ENCODE results near the gene PNPLA1.

DNA sequence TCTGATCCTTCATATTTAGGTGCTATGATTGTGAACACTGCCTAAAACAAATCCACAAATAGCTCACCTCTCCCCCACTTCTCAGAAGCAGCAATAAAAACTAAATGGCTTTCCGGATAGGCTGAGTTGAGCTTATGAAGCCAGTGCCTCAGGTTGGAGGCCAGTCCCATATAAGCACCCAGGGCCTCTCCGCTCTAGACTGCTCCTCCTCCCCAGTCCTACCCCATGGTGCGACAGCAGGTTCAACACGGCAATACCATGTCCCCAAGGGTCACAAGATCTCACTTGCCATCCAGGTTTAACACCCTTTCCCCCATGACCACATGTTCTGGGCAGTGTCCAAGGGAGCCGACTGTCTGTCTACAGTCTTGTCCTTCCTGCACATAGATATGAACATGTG is 46.1 kb downstream of the PNPLA1 start:
- TF ChIP-seq, protein P1, sequence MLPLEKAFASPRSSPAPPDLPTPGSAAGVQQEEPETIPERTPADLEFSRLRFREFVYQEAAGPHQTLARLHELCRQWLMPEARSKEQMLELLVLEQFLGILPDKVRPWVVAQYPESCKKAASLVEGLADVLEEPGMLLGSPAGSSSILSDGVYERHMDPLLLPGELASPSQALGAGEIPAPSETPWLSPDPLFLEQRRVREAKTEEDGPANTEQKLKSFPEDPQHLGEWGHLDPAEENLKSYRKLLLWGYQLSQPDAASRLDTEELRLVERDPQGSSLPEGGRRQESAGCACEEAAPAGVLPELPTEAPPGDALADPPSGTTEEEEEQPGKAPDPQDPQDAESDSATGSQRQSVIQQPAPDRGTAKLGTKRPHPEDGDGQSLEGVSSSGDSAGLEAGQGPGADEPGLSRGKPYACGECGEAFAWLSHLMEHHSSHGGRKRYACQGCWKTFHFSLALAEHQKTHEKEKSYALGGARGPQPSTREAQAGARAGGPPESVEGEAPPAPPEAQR (tag by site-specific recombination; IDR thresholded peaks at IDR 0.05): no peak
- TF ChIP-seq, protein P2, sequence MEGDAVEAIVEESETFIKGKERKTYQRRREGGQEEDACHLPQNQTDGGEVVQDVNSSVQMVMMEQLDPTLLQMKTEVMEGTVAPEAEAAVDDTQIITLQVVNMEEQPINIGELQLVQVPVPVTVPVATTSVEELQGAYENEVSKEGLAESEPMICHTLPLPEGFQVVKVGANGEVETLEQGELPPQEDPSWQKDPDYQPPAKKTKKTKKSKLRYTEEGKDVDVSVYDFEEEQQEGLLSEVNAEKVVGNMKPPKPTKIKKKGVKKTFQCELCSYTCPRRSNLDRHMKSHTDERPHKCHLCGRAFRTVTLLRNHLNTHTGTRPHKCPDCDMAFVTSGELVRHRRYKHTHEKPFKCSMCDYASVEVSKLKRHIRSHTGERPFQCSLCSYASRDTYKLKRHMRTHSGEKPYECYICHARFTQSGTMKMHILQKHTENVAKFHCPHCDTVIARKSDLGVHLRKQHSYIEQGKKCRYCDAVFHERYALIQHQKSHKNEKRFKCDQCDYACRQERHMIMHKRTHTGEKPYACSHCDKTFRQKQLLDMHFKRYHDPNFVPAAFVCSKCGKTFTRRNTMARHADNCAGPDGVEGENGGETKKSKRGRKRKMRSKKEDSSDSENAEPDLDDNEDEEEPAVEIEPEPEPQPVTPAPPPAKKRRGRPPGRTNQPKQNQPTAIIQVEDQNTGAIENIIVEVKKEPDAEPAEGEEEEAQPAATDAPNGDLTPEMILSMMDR (tag by site-specific recombination; IDR thresholded peaks at IDR 0.05): no peak
- TF ChIP-seq ZNF311 (tag by site-specific recombination; IDR thresholded peaks at IDR 0.05; ENCODE audit: borderline replicate concordance) (no peak), ZFP69B (tag by site-specific recombination; IDR thresholded peaks at IDR 0.05) (no peak), KLF16 (tag by site-specific recombination; IDR thresholded peaks at IDR 0.05) (no peak), ZBTB7A (tag by site-specific recombination; IDR thresholded peaks at IDR 0.05; ENCODE audit: low read depth) (no peak), ZNF548 (tag by site-specific recombination; IDR thresholded peaks at IDR 0.05) (no peak)
- TF ChIP-seq, protein P3, sequence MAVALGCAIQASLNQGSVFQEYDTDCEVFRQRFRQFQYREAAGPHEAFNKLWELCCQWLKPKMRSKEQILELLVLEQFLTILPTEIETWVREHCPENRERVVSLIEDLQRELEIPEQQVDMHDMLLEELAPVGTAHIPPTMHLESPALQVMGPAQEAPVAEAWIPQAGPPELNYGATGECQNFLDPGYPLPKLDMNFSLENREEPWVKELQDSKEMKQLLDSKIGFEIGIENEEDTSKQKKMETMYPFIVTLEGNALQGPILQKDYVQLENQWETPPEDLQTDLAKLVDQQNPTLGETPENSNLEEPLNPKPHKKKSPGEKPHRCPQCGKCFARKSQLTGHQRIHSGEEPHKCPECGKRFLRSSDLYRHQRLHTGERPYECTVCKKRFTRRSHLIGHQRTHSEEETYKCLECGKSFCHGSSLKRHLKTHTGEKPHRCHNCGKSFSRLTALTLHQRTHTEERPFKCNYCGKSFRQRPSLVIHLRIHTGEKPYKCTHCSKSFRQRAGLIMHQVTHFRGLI (tag by site-specific recombination; IDR thresholded peaks at IDR 0.05): no peak

Data from HEK293 (cell line).